Esophagus muscularis mucosa (tissue), 4 donors: ENCODE results near the gene PALM2AKAP2. TPM values are rescaled to one million over a fixed set of nuclear protein-coding genes. Genes with fewer than 3 reads are reported as not detected.

ENCODE experiments used
- DNase-seq: peaks from one replicate; pipeline ENCODE4 v3.0.0-alpha.2; 2017; ENCODE audit errors: extremely low spot score
- H3K27ac ChIP-seq, 4 donors: fragments of 200-600 bp; sonication (generic); replicated peaks in 1 of 4; 1 replicate in 3 of 4; 2 replicates in 1 of 4; pipeline ENCODE4 v1.5.1; 2016 to 2019; ENCODE audit warnings: mild to moderate bottlenecking in 1 of 4
- H3K27me3 ChIP-seq, 4 donors: fragments of 200-600 bp; sonication (generic); one replicate each; pipeline versions ENCODE4 v1.5.1 to v1.6.0; 2016 to 2019
- H3K36me3 ChIP-seq, 4 donors: fragments of 200-600 bp; sonication (generic); one replicate each; pipeline ENCODE4 v1.5.1; 2016 to 2019
- H3K4me1 ChIP-seq, 4 donors: fragments of 200-600 bp; sonication (generic); one replicate each; pipeline ENCODE4 v1.5.1; 2016 to 2019
- H3K4me3 ChIP-seq, 4 donors: fragments of 200-600 bp; sonication (generic); 1 replicate in 2 of 4; 2 replicates in 2 of 4; pipeline ENCODE4 v1.5.1; 2016 to 2019; ENCODE audit warnings: mild to moderate bottlenecking in 4 of 4, moderate library complexity in 1 of 4
- H3K9me3 ChIP-seq, 4 donors: fragments of 200-600 bp; sonication (generic); 1 replicate in 3 of 4; 2 replicates in 1 of 4; pipeline ENCODE4 v1.5.1; 2016 to 2019
- CTCF ChIP-seq, 3 experiments: fragments of 200-600 bp in 2 of 3; fragments of 450-650 bp in 1 of 3; sonication (generic) in 2 of 3; IDR thresholded peaks; one replicate each; pipeline ENCODE4 v1.5.1; 2017 to 2019; ENCODE audit warnings: antibody characterized with exemption in 3 of 3, mild to moderate bottlenecking in 2 of 3, moderate library complexity in 1 of 3
- EP300 ChIP-seq: sonication (generic); formaldehyde crosslinking; IDR thresholded peaks from one replicate; pipeline ENCODE4 v1.6.1; 2017; ENCODE audit warnings: antibody characterized with exemption
- POLR2A ChIP-seq: fragments of 450-650 bp; IDR thresholded peaks from one replicate; pipeline ENCODE4 v1.6.1; 2017; ENCODE audit warnings: antibody characterized with exemption, moderate library complexity, mild to moderate bottlenecking, low read depth
- POLR2AphosphoS5 ChIP-seq, 2 donors: sonication (generic); formaldehyde crosslinking; IDR thresholded peaks; one replicate each; pipeline ENCODE4 v1.6.1; 2017; ENCODE audit warnings: antibody characterized with exemption in 2 of 2
- WGBS: methylation state at CpG from one replicate; pipeline ENCODE4 v1.1.5; 2018; 5-methylcytosine and 5-hydroxymethylcytosine counted together
- intact Hi-C: fragments of 100-400 bp; cut with DNase I; formaldehyde crosslinking; loops from one replicate; pipeline ENCODE4 v1.15.1; 2023
- total RNA-seq, 4 donors: library from RNA; depleted of rRNA; stranded (reverse); fragments of >200 nt; gene quantifications; one replicate each; pipeline versions ENCODE4 v1.1.0 to v1.2.1, GENCODE V29; 2016

The PALM2AKAP2 gene
- total RNA-seq, 4 donors from 2014 or later = 2.3 to 8.1 (median 5.6) TPM

- H3K36me3 ChIP-seq = no peaks in the 10 kb centered on the region
- no peaks in the 10 kb centered on the region for H3K9me3 ChIP-seq
- TF ChIP-seq EP300 (no peak), POLR2A (no peak), POLR2AphosphoS5 (IDR thresholded peaks at IDR 0.05) (no peak), CTCF (IDR thresholded peaks at IDR 0.05) (no peak)
- H3K4me3 ChIP-seq = no peak overlapping the region
- WGBS = 68% methylated on average over 3 of the region's 3 CpGs
- no peak for DNase-seq
- H3K27me3 ChIP-seq = no peaks in the 10 kb centered on the region
- intact Hi-C loops = no loop called here
- H3K4me1 ChIP-seq = no peaks in the 10 kb centered on the region
- H3K27ac ChIP-seq = no peak overlapping the region
Measured at GRCh38 chr9:109759589-109759988, 20.4 kb upstream of the PALM2AKAP2 start.

GRCh38 chr9:109765278-109765677, 14.7 kb upstream of the PALM2AKAP2 start:
- Histone ChIP-seq H3K27ac (no peak overlapping the region), H3K9me3 (no peaks in the 10 kb centered on the region), H3K4me3 (no peak overlapping the region), H3K4me1 (peaks cover 0 to 8% (median 6%) of the 10 kb centered on the region in 4 donors), H3K36me3 (no peaks in the 10 kb centered on the region), H3K27me3 (no peaks in the 10 kb centered on the region)
- WGBS = 96% methylated on average over 2 of the region's 2 CpGs
- TF ChIP-seq EP300 = no peak
- TF ChIP-seq POLR2A = no peak
- TF ChIP-seq POLR2AphosphoS5 (IDR thresholded peaks at IDR 0.05) = no peak
- TF ChIP-seq CTCF (IDR thresholded peaks at IDR 0.05) = no peak
- intact Hi-C loops = no loop called here
- no peak for DNase-seq

GRCh38 chr9:109765830-109766229, 14.2 kb upstream of the PALM2AKAP2 start:
- Histone ChIP-seq H3K4me3 (no peak overlapping the region), H3K9me3 (no peaks in the 10 kb centered on the region), H3K27ac (no peak overlapping the region), H3K36me3 (no peaks in the 10 kb centered on the region), H3K27me3 (no peaks in the 10 kb centered on the region), H3K4me1 (peaks cover 0 to 11% (median 7%) of the 10 kb centered on the region in 4 donors)
- intact Hi-C loops = no loop called here
- WGBS = 86% methylated on average over 2 of the region's 3 CpGs
- TF ChIP-seq POLR2AphosphoS5 (IDR thresholded peaks at IDR 0.05) (no peak), POLR2A (no peak), CTCF (IDR thresholded peaks at IDR 0.05) (no peak), EP300 (no peak)
- DNase-seq = no peak

- Histone ChIP-seq H3K4me3 (no peak overlapping the region), H3K27me3 (no peaks in the 10 kb centered on the region), H3K9me3 (no peaks in the 10 kb centered on the region), H3K27ac (no peak overlapping the region), H3K36me3 (no peaks in the 10 kb centered on the region), H3K4me1 (peaks cover 4 to 16% (median 12%) of the 10 kb centered on the region in 4 donors)
- intact Hi-C loops = no loop called here
- no peak for DNase-seq
- 91% methylated on average over 2 of the region's 2 CpGs for WGBS
- TF ChIP-seq POLR2A (no peak), POLR2AphosphoS5 (IDR thresholded peaks at IDR 0.05) (no peak), EP300 (no peak), CTCF (IDR thresholded peaks at IDR 0.05) (no peak)
Measured at GRCh38 chr9:109766351-109766750, 13.6 kb upstream of the PALM2AKAP2 start.

- Histone ChIP-seq H3K27me3 (no peaks in the 10 kb centered on the region), H3K4me1 (peaks cover 15 to 26% (median 23%) of the 10 kb centered on the region in 4 donors), H3K9me3 (no peaks in the 10 kb centered on the region), H3K27ac (no peak overlapping the region), H3K36me3 (no peaks in the 10 kb centered on the region), H3K4me3 (no peak overlapping the region)
- 50% methylated on average over 4 of the region's 4 CpGs for WGBS
- no peak for DNase-seq
- TF ChIP-seq EP300 = no peak
- TF ChIP-seq POLR2A = no peak
- TF ChIP-seq POLR2AphosphoS5 (IDR thresholded peaks at IDR 0.05) = no peak
- no peak for TF ChIP-seq CTCF (IDR thresholded peaks at IDR 0.05)
- intact Hi-C loops = no loop called here
Measured at GRCh38 chr9:109767404-109767803, 12.6 kb upstream of the PALM2AKAP2 start.
